Renal cortical epithelial cell (primary cell): Measurements from ENCODE around the gene CXADR. TPM values are rescaled to one million over a fixed set of nuclear protein-coding genes. Genes with fewer than 3 reads are reported as not detected.
A peak's percentile ranks its signal among the peaks of the same experiment; 100 is the strongest.
"Not testable (repeated sequence)": the region's sequence is repeated elsewhere in the genome, so short reads cannot be mapped to it uniquely, and the experiment has no call there.

Experiments used
- DNase-seq: peaks from one replicate; pipeline ENCODE4 v3.0.0-alpha.2; 2011; ENCODE audit warnings: low read depth
- total RNA-seq: library from RNA; depleted of rRNA; stranded (reverse); fragments of >200 nt; gene quantifications from 2 replicates; pipeline ENCODE4 v1.2.3, GENCODE V29; 2014

The CXADR gene
- total RNA-seq, 1 donor from 2014 or later = 86.1 TPM

DNA sequence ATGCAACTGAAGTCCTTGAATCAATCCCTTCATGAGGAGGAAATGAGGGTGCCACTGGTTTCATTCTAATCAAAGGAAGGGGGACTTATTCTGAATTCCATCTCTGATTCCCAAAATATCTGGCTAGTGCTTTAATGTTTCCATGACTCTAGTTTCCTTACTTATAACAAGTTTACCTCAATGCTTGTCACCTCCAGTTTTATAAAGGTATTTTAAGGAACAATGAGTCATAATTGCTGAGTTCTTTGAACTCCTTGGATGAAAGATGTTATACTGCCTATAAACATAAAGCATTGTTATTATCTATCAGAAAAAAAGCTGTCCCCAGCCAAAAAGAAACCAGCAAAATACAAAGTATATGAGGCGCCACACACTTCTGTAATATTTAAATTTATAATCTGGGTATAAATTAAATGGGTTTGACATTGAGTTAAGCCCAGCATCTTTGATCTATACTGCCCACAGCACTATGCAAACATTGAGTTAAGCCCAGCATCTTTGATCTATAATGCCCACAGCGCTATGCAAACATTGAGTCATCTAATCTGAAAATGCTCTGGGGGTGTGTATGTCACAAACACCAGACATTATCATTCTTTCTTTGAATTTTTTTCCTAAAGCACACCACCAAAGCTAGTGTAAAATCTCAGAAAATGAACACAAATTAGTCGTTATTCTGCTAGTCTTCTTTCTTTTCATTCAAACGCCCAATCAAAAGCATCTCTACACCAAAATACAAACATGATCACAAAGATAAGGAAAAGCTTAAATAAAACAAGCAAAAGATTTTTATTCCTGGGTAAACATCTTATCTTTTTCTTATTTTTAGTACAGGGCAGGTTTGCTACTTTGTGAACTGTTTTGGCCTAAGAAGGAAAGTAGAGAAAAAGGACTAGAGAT lies 11.5 kb upstream of the CXADR start:
- DNase-seq = peak; percentile 38

DNA sequence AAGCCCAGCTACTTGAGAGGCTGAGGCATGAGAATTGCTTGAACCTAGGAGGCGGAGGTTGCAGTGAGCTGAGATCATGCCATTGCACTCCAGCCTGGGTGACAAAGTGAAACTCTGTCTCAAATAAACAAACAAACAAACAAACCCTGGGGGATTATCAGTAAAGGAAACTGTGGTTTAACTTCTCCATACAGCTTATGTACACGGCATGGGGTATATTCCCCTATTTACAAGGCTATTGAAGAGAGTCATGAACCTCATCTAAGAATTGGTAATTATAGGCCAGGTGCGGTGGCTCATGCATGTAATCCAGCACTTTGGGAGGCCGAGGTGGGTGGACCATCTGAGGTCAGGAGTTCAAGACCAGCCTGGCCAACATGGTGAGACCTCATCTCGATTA lies 9.9 kb upstream of the CXADR start:
- not testable (repeated sequence) for DNase-seq

DNA sequence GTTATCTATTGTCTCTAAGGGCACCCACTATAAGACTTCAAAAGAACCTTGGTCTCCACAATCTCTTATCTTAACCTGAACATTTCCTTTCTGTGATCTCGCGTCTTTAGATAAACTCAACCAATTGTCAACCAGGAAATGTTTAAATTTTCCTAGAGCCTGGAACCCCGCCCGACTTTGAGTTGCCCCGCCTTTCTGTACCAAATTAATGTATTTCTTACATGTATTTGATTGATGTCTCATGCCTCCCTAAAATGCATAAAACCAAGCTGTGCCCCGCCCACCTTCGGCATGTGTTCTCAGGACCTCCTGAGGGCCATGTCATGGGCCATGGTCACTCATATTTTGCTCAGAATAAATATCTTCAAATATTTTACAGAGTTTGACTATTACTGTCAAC lies 5.9 kb upstream of the CXADR start:
- no peak for DNase-seq

DNA sequence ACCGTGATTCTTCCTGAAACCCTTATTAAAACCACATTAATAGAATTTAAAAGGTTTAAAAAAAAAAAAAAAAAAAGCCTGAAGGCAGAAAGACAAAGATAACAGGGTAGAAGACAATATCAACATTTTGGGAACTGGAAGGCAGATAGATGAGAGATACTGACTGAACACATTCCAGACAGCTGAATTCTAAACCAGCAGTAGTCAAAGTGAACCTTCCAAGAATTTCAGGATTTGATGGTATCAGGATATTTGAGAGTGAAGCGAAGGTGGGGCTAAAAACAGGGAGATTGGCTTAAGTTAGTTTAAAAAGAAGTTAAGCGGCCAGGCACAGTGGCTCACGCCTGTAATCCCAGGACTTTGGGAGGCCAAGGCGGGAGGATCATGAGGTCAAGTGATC lies 5.3 kb upstream of the CXADR start:
- DNase-seq = no peak

DNA sequence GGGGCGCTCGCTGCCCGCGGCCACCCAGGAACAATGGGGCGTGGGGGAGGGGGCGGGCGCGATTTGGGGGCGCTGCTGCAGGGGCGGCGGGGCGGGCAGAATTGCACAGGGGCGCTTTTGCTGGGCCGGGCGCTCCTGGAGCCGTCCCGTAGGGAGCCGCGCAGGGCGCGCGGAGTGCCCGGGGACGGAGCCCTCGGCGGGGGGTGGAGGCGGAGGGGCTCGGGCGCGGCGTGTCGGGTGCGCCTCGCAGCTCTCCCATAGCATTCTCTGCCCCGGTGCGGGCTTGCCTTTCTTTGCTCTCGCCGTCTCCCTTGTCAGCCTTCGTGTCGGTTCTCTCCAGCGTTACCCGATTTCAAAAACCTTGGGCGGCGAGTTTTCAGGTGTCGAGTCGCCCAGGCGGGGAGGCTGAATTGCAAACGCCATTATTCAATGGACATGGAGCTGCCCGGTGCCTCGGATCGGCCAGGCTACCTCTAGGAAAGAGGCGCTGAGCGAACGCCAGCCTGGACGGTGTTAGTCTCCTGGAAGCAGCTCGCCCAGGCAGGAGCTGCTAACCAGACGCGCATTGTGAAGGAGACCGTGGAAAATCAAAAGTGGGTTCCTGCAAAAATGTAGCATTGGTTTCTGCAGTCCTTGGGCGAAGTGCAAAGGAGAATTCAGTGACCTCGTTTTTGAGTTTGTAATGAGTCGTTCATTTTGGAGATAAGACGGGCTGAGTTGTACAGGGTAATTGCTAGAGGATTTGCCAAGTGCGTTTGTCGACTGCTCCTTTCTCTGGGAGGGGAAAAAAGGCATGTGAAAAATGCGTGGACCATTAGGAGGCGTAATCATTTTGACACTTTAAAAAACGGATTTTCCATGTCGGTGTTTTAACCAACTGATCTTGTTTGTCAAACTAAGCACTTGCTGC lies 626 bp downstream of the CXADR start:
- no peak for DNase-seq

DNA sequence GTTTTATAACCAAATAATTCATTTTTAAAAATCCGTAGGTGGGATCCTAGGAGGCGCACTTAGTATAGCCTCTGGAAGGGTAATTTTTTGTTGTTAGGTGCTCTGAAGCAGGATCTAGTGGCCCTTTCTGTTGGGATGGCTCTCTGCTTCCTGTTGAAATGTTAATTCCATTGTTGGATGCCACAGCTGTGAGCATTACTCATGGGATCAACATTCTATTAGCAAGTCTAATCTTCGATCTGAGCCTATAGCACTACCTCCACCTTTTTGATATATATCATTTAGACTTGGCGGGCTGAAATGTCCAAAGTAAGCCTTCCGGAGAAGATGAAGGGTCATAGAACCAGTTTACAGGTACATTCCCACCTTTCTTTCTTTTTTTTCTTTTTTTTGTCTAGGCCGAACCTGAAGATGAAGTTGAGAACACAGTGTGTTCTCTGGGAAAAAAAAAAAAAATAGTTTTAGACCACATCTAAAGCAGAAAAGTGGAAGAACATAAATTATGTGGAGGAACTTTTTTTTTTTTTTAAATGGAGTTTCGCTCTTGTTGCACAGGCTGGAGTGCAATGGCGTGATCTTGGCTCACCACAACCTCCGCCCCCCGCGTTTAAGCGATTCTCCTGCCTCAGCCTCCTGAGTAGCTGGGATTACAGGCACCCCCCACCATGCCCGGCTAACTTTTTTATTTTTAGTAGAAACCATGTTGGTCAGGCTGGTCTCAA lies 1.4 kb downstream of the CXADR start:
- peak; percentile 76 for DNase-seq

DNA sequence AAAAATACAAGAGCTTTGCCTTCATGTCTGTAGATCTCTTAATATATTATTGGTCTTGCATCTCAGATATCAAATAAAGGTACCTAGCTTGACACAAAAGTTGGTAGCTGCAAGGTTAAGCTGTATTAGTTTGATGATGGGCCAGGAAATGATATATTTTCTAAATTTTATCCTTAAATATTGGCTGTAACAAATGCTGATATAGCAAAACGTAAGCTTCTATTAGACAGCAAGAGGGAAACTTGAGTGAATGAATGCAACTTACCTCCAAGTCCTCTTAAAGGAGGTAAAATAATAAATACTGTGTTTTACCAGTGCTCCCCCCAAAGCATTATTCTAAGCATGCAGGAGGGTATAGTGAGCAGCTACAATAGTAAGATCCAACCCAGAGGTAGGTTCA lies 4.2 kb downstream of the CXADR start:
- DNase-seq = not testable (repeated sequence)

DNA sequence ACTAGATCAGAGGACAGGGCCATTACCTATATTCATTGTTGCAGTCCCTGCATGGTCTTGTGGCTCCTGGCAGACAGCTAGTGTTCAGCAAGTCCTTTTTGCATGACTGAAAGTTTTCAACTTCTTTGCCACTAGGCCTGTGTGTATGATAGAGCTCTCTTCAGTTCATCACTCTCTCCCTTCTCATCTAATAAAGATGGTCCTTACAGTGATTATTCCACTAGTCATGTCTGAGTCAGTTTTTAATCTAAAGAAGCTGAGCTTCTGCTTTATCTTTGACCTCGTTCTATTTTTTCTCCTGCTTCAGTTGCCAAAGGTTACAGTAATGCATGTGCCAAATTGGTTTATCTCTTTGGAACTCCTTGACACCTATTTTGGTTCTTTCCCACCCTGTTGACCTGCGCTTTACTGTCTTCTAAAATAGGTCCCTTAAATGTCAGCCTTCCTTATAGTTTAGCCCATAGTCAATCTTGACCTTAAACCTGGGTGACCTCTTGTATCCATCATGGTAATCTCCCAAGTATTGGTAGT lies 6.4 kb downstream of the CXADR start:
- no peak for DNase-seq

DNA sequence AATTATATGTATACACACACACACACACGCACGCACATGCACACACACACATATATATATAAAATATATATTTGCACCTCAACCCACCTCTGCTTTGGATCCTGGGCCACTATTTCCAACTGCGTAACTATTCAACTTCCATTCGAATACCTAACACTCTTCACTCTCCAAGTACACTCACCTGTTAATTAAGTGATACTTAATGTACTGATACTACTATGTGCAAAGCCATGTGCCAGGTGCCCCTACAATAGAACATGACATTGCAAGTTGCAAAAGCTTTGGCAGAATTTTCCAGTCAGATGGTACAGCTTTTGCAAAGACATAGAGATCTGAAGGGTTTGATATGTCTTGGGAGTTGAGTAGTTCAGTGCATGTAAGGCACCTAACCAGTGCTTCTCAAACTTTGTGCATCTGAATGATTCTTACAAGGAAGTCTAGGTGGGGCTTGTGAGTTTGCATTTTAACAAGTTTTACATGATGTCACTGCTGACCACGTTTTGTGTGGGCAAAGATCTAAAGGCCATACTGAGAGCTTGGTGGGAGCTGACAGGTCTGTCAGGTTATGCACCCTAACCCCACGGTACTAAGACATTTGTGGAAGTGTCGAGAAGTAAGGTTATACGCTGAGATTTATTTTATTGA lies 7.2 kb downstream of the CXADR start:
- no peak for DNase-seq

DNA sequence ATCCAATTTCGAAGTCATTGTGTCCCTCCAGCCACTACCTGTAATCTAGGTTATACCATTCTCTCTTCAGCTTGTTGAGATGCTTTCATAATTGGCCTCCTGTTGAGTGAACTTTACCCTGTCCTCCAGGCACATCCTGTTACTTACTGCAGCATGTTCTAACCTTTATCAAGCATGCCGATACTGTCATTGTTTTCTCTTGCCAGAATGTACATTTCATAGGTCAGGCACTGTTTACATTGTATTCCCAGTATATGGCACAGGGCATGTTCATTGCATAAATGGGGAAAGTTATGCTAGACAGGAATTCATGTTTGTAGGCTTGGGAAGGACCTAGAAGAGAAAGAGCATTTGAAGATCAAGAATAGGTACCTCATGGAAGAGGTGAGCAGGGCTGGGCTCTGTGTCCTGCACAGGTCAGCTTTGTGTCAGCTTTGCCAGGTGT lies 10.2 kb downstream of the CXADR start:
- DNase-seq = no peak

DNA sequence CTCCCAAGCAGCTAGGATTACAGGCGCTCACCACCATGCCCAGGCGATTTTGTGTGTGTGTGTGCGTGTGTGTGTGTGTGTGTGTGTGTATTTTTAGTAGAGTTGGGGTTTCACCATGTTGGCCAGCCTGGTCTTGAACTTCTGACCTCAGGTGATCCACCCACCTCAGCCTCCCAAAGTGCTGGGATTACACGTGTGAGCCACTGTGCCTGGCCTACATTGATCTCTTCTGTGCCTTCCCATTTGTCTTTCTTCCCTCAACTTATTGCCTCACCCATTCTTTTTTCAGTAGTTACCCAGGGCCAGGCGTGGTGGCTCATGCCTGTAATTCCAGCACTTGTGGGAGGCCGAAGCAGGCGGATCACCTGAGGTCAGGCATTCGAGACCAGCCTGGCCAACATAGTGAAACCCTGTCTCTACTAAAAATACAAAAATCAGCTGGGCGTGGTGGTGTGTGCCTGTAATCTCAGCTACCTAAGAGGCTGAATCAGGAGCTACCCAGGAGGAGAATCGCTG lies 11.2 kb downstream of the CXADR start:
- DNase-seq = not testable (repeated sequence)

DNA sequence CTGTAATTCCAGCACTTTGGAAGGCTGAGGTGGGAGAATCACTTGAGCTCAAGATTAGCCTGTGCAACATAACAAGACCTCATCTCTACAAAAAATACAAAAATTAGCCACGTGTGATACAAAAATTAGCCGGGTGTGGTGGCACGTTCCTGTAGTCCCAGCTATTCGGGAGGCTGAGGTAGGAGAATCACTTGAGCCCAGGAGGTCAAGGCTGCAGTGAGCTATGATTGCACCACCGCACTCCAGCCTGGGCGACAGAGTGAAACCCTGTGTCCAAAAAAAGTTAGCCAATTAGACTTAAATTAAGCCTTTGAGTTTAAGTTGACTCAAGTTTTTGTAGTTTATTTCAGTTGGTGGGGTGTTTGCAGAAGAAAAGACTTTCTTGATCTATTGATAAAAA lies 11.8 kb downstream of the CXADR start:
- DNase-seq = no peak

DNA sequence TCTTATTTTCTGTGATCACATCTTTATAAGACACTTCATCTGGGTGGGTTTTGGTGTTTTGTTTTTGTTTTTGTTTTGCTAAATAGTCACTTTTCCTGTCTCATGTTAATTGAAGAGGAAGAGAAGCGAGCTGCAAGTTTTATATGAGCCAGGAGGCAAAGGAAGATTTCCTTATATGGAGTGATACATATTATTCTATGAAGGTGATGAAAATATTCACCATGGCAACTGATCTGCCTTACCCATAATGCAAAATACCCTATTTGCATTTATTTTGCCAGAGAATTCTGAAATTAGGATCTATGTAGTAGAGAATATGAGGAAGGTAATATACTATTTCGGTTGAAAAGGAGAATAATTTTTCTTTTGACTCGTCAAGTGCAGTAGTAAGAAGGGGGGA lies 13.9 kb downstream of the CXADR start:
- DNase-seq = no peak

DNA sequence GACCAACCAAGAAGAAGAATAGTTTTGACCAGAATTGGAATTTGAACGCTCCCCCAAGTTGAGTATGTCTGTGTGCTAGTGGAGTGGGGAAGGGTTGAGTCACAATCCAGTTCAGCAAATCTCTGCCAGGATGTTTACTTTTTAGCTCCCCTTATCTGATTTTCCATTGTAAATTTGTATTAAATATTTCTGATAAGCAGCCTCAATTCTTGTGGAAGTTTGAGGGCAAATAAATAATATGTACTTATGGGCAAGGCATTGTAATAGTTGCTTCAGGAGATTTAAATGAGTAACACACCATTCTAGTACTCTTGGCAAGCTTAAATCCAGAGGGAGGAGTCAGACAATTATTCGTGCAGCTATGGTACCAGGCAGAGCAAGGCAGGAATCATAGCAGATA lies 14.4 kb downstream of the CXADR start:
- peak; percentile 64 for DNase-seq

DNA sequence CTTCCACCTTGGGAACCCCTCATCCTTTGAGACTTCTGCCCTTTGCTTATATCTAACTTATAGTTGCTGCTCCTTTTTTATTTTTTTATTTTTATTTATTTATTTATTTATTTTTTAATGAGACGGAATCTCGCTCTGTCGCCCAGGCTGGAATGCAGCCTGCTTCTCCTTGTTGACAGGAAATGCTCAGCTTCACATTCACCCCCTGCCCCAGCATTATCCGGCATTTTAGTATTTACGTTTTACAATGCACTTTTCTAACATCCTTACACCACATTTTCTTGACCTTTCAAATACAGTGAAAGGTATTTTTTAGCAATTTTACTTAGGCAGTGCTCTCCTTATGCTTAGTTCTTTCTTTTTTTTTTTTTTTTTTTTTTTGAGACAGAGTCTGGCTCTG lies 14.9 kb downstream of the CXADR start:
- DNase-seq = no peak

DNA sequence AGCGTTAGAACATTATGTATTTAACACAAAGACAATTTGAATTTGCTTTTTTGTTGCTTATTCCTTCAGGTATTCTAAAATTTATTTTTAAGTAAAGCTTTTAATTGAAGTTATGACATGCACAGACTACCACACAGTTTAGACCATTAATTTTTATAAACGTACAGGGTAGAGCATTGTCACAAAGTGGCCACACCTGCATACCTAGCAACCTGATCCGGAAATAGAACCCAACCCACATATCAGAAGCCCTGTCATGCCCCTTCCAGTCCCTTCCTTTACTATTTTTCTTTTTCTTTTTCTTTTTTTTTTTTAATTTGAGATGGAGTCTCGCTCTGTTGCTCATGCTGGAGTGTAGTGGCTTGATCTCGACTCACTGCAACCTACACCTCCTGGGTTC lies 16.8 kb downstream of the CXADR start:
- DNase-seq = no peak

DNA sequence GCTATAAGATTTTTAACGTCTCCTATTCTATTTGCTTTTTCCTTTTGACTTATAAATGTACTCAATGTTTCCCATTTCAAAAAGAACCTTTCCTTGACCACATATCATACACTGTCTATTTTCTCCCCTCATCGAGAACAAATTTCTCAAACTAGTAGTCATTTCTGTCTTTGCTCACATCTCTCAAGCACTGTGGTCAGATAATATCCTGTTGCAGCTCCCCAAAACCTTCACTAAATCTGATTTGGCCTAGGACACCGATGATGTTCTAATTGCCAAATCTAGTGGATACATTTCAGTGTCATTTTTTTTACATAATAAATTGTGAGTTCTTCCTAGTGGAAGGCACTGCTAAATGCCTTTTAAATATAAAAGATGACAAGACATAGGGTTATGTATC lies 19.4 kb downstream of the CXADR start:
- no peak for DNase-seq

DNA sequence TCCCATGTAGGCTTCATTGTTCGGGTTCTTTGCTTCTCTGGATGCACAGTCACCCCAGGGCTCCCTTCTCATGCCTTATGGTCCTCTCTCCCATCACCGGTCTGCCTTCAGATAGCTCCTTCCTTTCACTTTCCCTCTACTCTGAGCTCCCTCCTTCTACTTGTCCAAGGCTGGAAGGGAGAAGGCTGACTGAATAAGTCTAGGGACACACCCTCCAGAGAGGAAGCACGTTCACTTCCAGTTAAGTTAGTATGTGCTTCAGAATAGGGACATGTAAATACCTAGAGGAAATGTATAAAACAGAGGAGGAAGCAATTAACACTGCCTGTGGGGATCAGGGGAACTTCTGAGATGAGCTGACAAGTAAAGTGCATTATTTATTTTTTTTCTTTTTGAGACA lies 23.5 kb downstream of the CXADR start:
- DNase-seq = no peak

DNA sequence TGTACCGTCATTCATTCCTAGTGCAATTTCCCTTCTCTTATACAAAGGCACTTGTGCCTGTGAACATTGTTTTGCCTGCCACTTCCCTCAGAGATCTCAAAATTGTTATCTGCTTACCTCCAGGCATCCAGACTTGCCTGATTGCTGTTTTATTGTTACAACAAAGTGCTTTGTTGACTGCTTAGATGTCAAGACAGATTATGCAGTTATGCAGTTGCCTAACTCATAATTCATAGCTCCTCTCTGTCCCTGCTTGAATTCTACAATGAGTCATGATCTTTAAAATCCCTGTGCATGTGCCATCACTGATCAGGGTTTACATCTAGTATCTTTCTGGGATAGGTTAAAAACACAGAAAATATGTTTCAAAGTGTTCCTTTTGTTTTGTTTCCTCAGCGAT lies 24.5 kb downstream of the CXADR start:
- DNase-seq = no peak

DNA sequence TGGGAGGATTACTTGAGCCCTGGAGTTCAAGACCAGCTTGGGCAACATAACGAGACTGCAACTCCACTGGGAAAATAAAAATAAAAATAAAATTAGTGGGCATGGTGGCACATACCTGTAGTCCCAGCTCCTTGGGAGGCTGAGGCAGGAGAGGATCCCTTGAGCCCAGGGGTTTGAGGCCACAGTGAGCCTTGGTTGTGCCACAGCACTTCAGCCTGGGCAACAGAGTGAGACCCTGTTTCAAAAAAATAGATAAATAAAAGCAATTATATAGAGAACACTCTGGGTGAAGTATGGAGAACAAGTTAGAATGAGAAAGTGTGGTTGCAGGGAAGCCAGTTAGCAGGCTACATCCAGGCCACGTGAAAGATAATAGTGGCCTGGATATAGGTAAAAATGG lies 25.7 kb downstream of the CXADR start:
- no peak for DNase-seq

DNA sequence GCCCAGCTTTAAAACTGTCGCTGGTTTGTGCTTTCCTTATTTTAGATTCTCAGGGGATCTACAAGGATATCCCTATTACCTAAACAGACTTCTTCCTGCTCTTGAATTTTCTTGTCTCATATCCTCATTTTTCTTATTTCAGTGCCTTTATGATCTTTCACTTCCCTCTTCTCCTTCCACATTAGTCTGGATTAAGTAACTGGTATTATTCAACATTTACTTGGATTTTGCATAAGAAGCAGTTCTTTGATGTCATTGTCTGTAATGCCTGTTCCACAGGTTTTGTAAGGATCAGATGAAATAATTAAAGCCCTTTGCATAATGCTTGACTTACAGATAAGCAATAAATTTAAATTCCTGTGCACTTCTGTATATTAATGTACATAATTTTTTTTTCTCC lies 26.5 kb downstream of the CXADR start:
- no peak for DNase-seq
